NT2/D1 (cell line): ENCODE measurements around the gene TMEM234.

Experiments used
- SUZ12 ChIP-seq: IDR thresholded peaks from 2 replicates; pipeline ENCODE4 v1.6.1; 2011; ENCODE audit not compliant: insufficient read length, insufficient read depth; ENCODE audit errors: extremely low read depth
- YY1 ChIP-seq: IDR thresholded peaks from 2 replicates; pipeline ENCODE4 v1.6.1; 2011; ENCODE audit not compliant: insufficient read length, insufficient read depth
- ZNF274 ChIP-seq: IDR thresholded peaks from 2 replicates; pipeline ENCODE4 v1.6.1; 2011; ENCODE audit warnings: mild to moderate bottlenecking, low read depth, low read length

GRCh38 chr1:32181065-32181464, 41.1 kb downstream of the TMEM234 start:
- TF ChIP-seq ZNF274 (no peak), YY1 (no peak), SUZ12 (no peak)
